NB4 (cell line): ENCODE data around the gene PEAK1.

Source experiments
- POLR2A ChIP-seq: IDR thresholded peaks from 2 replicates; pipeline ENCODE4 v1.6.1; 2011; ENCODE audit warnings: mild to moderate bottlenecking; ENCODE audit not compliant: insufficient read length; ENCODE audit errors: extremely low read depth
- TF ChIP-seq, protein P1 (sequence below): IDR thresholded peaks from one replicate; pipeline ENCODE4 v1.5.1; 2012; ENCODE audit warnings: low read depth, low read length

GRCh38 chr15:77349666-77350065 lies 70.2 kb downstream of the PEAK1 start:
- TF ChIP-seq, protein P1, sequence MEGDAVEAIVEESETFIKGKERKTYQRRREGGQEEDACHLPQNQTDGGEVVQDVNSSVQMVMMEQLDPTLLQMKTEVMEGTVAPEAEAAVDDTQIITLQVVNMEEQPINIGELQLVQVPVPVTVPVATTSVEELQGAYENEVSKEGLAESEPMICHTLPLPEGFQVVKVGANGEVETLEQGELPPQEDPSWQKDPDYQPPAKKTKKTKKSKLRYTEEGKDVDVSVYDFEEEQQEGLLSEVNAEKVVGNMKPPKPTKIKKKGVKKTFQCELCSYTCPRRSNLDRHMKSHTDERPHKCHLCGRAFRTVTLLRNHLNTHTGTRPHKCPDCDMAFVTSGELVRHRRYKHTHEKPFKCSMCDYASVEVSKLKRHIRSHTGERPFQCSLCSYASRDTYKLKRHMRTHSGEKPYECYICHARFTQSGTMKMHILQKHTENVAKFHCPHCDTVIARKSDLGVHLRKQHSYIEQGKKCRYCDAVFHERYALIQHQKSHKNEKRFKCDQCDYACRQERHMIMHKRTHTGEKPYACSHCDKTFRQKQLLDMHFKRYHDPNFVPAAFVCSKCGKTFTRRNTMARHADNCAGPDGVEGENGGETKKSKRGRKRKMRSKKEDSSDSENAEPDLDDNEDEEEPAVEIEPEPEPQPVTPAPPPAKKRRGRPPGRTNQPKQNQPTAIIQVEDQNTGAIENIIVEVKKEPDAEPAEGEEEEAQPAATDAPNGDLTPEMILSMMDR, result no peak
- no peak for TF ChIP-seq POLR2A
